GM23338 (cell line): ENCODE measurements around the gene FBXL17. TPM values are rescaled to one million over a fixed set of nuclear protein-coding genes. Genes with fewer than 3 reads are reported as not detected.

Experiments
- ATAC-seq: fragments of 200-7000 bp; cut with Tn5 transposase; 3 replicates; pipeline ENCODE4 v1.9.1; 2020
- DNase-seq: peaks from one replicate; pipeline ENCODE4 v3.0.0-alpha.2; 2015; ENCODE audit warnings: low spot score
- H2AFZ ChIP-seq: fragments of 200-600 bp; sonication (generic); 2 replicates; pipeline ENCODE4 v1.8.0; 2016; ENCODE audit warnings: antibody characterized with exemption, mild to moderate bottlenecking, moderate library complexity
- H3F3A ChIP-seq: fragments of 200-600 bp; sonication (generic); replicated peaks from 2 replicates; pipeline ENCODE4 v1.8.0; 2017; ENCODE audit warnings: antibody characterized with exemption, mixed run types, low read depth
- H3K27ac ChIP-seq: fragments of 200-600 bp; sonication (generic); 2 replicates; pipeline ENCODE4 v1.6.1; 2016; ENCODE audit warnings: low read depth
- H3K27me3 ChIP-seq: fragments of 200-600 bp; sonication (generic); 2 replicates; pipeline ENCODE4 v1.8.0; 2016; ENCODE audit warnings: mild to moderate bottlenecking, mixed run types, moderate library complexity; ENCODE audit not compliant: insufficient read depth
- H3K36me3 ChIP-seq: fragments of 200-600 bp; sonication (generic); 2 replicates; pipeline ENCODE4 v1.8.0; 2016; ENCODE audit warnings: mild to moderate bottlenecking; ENCODE audit not compliant: insufficient read depth
- H3K4me1 ChIP-seq: fragments of 200-600 bp; sonication (generic); 2 replicates; pipeline ENCODE4 v1.8.0; 2016; ENCODE audit warnings: mild to moderate bottlenecking, moderate library complexity; ENCODE audit not compliant: insufficient read depth
- H3K4me2 ChIP-seq: fragments of 200-600 bp; sonication (generic); 2 replicates; pipeline ENCODE4 v1.7.1; 2017; ENCODE audit warnings: mixed run types
- H3K4me3 ChIP-seq: fragments of 200-600 bp; sonication (generic); 2 replicates; pipeline ENCODE4 v1.6.1; 2016; ENCODE audit warnings: mixed run types
- H3K79me2 ChIP-seq: fragments of 200-600 bp; sonication (generic); replicated peaks from 2 replicates; pipeline ENCODE4 v1.8.0; 2017; ENCODE audit warnings: mild to moderate bottlenecking; ENCODE audit not compliant: insufficient read depth
- H3K9me2 ChIP-seq: fragments of 200-600 bp; sonication (generic); 2 replicates; pipeline ENCODE4 v1.8.0; 2017; ENCODE audit not compliant: insufficient read depth
- H4K20me1 ChIP-seq: fragments of 200-600 bp; sonication (generic); replicated peaks from 2 replicates; pipeline ENCODE4 v1.8.0; 2017; ENCODE audit warnings: mild to moderate bottlenecking; ENCODE audit not compliant: insufficient read depth
- H3K27ac Mint-ChIP-seq: 2 replicates; pipeline ENCODE4 v1.8.0; 2020; ENCODE audit warnings: inconsistent platforms, mild to moderate bottlenecking, moderate library complexity, mixed read lengths
- H3K27me3 Mint-ChIP-seq: 3 replicates; pipeline ENCODE4 v1.8.0; 2022; ENCODE audit warnings: low read depth, mild to moderate bottlenecking, moderate library complexity, mixed read lengths, inconsistent platforms; ENCODE audit not compliant: insufficient read depth, poor library complexity
- H3K36me3 Mint-ChIP-seq: 3 replicates; pipeline ENCODE4 v1.8.0; 2021; ENCODE audit warnings: low read depth, mild to moderate bottlenecking, inconsistent platforms, moderate library complexity, mixed read lengths
- H3K4me1 Mint-ChIP-seq: 3 replicates; pipeline ENCODE4 v1.8.0; 2020; ENCODE audit warnings: mild to moderate bottlenecking, inconsistent platforms, mixed read lengths
- H3K4me3 Mint-ChIP-seq: 3 replicates; pipeline ENCODE4 v1.8.0; 2021; ENCODE audit warnings: moderate library complexity, mild to moderate bottlenecking, inconsistent platforms, mixed read lengths
- H3K9me3 Mint-ChIP-seq: 3 replicates; pipeline ENCODE4 v1.8.0; 2020; ENCODE audit warnings: moderate library complexity, mild to moderate bottlenecking, inconsistent platforms, mixed read lengths
- CREB1 ChIP-seq: fragments of 250-450 bp; sonication (Bioruptor Pico); IDR thresholded peaks from 2 replicates; pipeline ENCODE4 v1.5.0; 2020; ENCODE audit warnings: low read depth, mild to moderate bottlenecking, moderate library complexity
- EZH2 ChIP-seq: fragments of 200-600 bp; sonication (generic); IDR thresholded peaks from one replicate; pipeline ENCODE4 v1.8.0; 2017; ENCODE audit warnings: antibody characterized with exemption, mild to moderate bottlenecking, low read depth; ENCODE audit not compliant: unreplicated experiment
- EZH2phosphoT487 ChIP-seq: fragments of 200-600 bp; sonication (generic); IDR thresholded peaks from one replicate; pipeline ENCODE4 v1.8.1; 2018; ENCODE audit warnings: antibody characterized with exemption; ENCODE audit not compliant: unreplicated experiment
- JUNB ChIP-seq: IDR thresholded peaks from one replicate; pipeline ENCODE4 v1.6.1; 2016; ENCODE audit warnings: antibody characterized with exemption; ENCODE audit not compliant: unreplicated experiment
- NANOG ChIP-seq: IDR thresholded peaks from 2 replicates; pipeline ENCODE4 v1.6.1; 2016; ENCODE audit warnings: antibody characterized with exemption, borderline replicate concordance
- POLR2AphosphoS5 ChIP-seq: IDR thresholded peaks from 2 replicates; pipeline ENCODE4 v1.6.1; 2016; ENCODE audit warnings: antibody characterized with exemption, low read depth
- STAT1 ChIP-seq: IDR thresholded peaks from one replicate; pipeline ENCODE4 v1.6.1; 2016; ENCODE audit warnings: antibody characterized with exemption; ENCODE audit not compliant: unreplicated experiment
- polyA plus RNA-seq: library from polyadenylated mRNA; unstranded; fragments of >200 nt; fragmentation: Nextera tagmentation; extraction: Ambion mirVana; gene quantifications from 2 replicates; pipeline ENCODE4 v1.2.1, GENCODE V29; 2016
- total RNA-seq: library from RNA; depleted of rRNA; stranded (reverse); fragments of >200 nt; shearing (Covaris generic); gene quantifications from 2 replicates; pipeline ENCODE4 v1.2.3, GENCODE V29; 2014
- TF ChIP-seq, protein P1 (sequence below), 2 experiments: fragments of 200-600 bp in 1 of 2; sonication (generic) in 1 of 2; conservative IDR thresholded peaks; 2 replicates each; pipeline versions ENCODE4 v1.5.1 to v1.6.1; 2016 to 2017; ENCODE audit warnings: antibody characterized with exemption in 2 of 2, low read depth in 2 of 2, mild to moderate bottlenecking in 2 of 2, moderate library complexity in 1 of 2
- TF ChIP-seq, protein P2 (sequence below): IDR thresholded peaks from 2 replicates; pipeline ENCODE4 v1.6.1; 2016; ENCODE audit warnings: antibody characterized with exemption
- TF ChIP-seq, protein P3 (sequence below): IDR thresholded peaks from one replicate; pipeline ENCODE4 v1.6.1; 2018; ENCODE audit warnings: antibody characterized with exemption; ENCODE audit not compliant: unreplicated experiment

Gene FBXL17
- total and polyA plus RNA-seq, 2 experiments from 2014 or later, result 2.0 to 2.7 TPM

DNA sequence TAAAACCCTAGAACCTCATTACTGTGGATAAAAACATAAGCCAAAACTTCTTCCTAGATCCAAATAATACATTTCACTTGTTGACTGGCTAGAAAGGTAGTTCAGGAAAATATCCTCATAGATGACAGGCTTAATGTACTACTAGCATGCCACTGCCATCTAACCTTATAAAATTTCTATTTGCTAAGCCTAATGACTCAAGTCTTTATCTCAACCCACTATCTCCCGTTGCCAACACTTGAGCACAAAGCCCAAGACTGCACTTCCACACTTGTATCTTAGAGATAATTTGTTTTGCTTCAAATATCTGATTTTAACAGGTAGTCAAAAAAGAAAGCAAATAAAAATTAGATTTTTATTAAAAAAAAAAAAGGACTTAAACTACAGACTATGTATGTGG, 42.7 kb downstream of the FBXL17 start:
- Mint-ChIP-seq H3K27me3 (no peaks in the 10 kb centered on the region), H3K27ac (no peak overlapping the region), H3K4me3 (no peak overlapping the region), H3K9me3 (no peaks in the 10 kb centered on the region), H3K4me1 (peaks cover 11% of the 10 kb centered on the region), H3K36me3 (no peaks in the 10 kb centered on the region)
- no peaks in the 10 kb centered on the region for H3K36me3 ChIP-seq
- no peak overlapping the region for H3K4me2 ChIP-seq
- peaks cover 3% of the 10 kb centered on the region; the same call in 1 of the 2 replicates for H3K4me1 ChIP-seq
- no peaks in the 10 kb centered on the region for H3F3A ChIP-seq
- no peaks in the 10 kb centered on the region for H4K20me1 ChIP-seq
- DNase-seq (no peak), ATAC-seq (no peak)
- TF ChIP-seq, protein P1, sequence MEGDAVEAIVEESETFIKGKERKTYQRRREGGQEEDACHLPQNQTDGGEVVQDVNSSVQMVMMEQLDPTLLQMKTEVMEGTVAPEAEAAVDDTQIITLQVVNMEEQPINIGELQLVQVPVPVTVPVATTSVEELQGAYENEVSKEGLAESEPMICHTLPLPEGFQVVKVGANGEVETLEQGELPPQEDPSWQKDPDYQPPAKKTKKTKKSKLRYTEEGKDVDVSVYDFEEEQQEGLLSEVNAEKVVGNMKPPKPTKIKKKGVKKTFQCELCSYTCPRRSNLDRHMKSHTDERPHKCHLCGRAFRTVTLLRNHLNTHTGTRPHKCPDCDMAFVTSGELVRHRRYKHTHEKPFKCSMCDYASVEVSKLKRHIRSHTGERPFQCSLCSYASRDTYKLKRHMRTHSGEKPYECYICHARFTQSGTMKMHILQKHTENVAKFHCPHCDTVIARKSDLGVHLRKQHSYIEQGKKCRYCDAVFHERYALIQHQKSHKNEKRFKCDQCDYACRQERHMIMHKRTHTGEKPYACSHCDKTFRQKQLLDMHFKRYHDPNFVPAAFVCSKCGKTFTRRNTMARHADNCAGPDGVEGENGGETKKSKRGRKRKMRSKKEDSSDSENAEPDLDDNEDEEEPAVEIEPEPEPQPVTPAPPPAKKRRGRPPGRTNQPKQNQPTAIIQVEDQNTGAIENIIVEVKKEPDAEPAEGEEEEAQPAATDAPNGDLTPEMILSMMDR (conservative IDR thresholded peaks at IDR 0.05; ENCODE audit: low read depth in 2 of 2), result no peak
- no peak for TF ChIP-seq NANOG
- TF ChIP-seq, protein P2, sequence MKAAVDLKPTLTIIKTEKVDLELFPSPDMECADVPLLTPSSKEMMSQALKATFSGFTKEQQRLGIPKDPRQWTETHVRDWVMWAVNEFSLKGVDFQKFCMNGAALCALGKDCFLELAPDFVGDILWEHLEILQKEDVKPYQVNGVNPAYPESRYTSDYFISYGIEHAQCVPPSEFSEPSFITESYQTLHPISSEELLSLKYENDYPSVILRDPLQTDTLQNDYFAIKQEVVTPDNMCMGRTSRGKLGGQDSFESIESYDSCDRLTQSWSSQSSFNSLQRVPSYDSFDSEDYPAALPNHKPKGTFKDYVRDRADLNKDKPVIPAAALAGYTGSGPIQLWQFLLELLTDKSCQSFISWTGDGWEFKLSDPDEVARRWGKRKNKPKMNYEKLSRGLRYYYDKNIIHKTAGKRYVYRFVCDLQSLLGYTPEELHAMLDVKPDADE, result no peak
- no peak for TF ChIP-seq EZH2phosphoT487
- no peak for TF ChIP-seq CREB1
- TF ChIP-seq, protein P3, sequence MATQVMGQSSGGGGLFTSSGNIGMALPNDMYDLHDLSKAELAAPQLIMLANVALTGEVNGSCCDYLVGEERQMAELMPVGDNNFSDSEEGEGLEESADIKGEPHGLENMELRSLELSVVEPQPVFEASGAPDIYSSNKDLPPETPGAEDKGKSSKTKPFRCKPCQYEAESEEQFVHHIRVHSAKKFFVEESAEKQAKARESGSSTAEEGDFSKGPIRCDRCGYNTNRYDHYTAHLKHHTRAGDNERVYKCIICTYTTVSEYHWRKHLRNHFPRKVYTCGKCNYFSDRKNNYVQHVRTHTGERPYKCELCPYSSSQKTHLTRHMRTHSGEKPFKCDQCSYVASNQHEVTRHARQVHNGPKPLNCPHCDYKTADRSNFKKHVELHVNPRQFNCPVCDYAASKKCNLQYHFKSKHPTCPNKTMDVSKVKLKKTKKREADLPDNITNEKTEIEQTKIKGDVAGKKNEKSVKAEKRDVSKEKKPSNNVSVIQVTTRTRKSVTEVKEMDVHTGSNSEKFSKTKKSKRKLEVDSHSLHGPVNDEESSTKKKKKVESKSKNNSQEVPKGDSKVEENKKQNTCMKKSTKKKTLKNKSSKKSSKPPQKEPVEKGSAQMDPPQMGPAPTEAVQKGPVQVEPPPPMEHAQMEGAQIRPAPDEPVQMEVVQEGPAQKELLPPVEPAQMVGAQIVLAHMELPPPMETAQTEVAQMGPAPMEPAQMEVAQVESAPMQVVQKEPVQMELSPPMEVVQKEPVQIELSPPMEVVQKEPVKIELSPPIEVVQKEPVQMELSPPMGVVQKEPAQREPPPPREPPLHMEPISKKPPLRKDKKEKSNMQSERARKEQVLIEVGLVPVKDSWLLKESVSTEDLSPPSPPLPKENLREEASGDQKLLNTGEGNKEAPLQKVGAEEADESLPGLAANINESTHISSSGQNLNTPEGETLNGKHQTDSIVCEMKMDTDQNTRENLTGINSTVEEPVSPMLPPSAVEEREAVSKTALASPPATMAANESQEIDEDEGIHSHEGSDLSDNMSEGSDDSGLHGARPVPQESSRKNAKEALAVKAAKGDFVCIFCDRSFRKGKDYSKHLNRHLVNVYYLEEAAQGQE, result no peak
- no peak for TF ChIP-seq JUNB
- TF ChIP-seq POLR2AphosphoS5, result no peak
- no peak for TF ChIP-seq STAT1
- no peak for TF ChIP-seq EZH2
- no peaks in the 10 kb centered on the region for H3K9me2 ChIP-seq
- H2AFZ ChIP-seq, result no peak overlapping the region
- no peak overlapping the region for H3K4me3 ChIP-seq
- H3K27me3 ChIP-seq, result no peaks in the 10 kb centered on the region
- H3K79me2 ChIP-seq, result no peaks in the 10 kb centered on the region
- H3K27ac ChIP-seq, result no peak overlapping the region

DNA sequence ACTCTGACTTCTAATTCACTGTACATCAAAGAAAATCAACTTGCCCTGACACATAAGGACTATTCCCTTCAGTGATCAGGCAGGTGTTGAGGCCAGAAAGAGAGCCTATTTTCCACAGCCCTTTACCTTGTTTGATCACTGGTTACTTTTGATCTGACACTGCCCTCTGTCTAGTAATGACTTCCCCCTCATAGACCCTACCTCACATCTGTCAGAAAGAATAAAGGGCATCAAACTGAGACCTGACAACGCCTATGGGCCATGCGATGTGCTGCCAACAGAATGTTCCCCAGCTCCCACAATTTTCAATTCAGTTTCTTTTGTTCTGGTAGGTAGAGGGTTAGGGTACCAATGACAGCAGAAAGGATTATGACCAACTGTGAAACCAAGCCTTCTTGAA, 47.7 kb downstream of the FBXL17 start:
- DNase-seq (no peak), ATAC-seq (no peak)
- Mint-ChIP-seq H3K36me3 (no peaks in the 10 kb centered on the region), H3K9me3 (no peaks in the 10 kb centered on the region), H3K27me3 (no peaks in the 10 kb centered on the region), H3K4me3 (no peak overlapping the region), H3K4me1 (peaks cover 4% of the 10 kb centered on the region), H3K27ac (no peak overlapping the region)
- H3K9me2 ChIP-seq, result no peaks in the 10 kb centered on the region
- H3K4me3 ChIP-seq, result no peak overlapping the region
- no peak overlapping the region for H2AFZ ChIP-seq
- H3K27me3 ChIP-seq, result no peaks in the 10 kb centered on the region
- no peaks in the 10 kb centered on the region for H3K79me2 ChIP-seq
- no peaks in the 10 kb centered on the region for H4K20me1 ChIP-seq
- H3K4me1 ChIP-seq, result peaks cover 3% of the 10 kb centered on the region; the same call in 1 of the 2 replicates
- H3F3A ChIP-seq, result no peaks in the 10 kb centered on the region
- no peak overlapping the region for H3K27ac ChIP-seq
- no peaks in the 10 kb centered on the region for H3K36me3 ChIP-seq
- no peak overlapping the region for H3K4me2 ChIP-seq
- TF ChIP-seq, protein P1 (conservative IDR thresholded peaks at IDR 0.05; ENCODE audit: low read depth in 2 of 2), result peak in 1 of 2 experiments; percentile 27; a peak in 2 of 4 replicates
- no peak for TF ChIP-seq POLR2AphosphoS5
- no peak for TF ChIP-seq JUNB
